Keratinocyte (primary cell): ENCODE data around the gene RGPD3.
"Not testable (repeated sequence)": the region's sequence is repeated elsewhere in the genome, so short reads cannot be mapped to it uniquely, and the experiment has no call there.

Experiments used
- CTCF ChIP-seq, 3 experiments: IDR thresholded peaks in 1 of 3; conservative IDR thresholded peaks in 1 of 3; optimal IDR thresholded peaks in 1 of 3; 2 replicates in 2 of 3; 3 replicates in 1 of 3; pipeline versions ENCODE3 to v1.5.1; 2011; ENCODE audit warnings: low read length in 3 of 3, mild to moderate bottlenecking in 3 of 3, moderate library complexity in 2 of 3, control low read depth in 1 of 3, inconsistent platforms in 1 of 3; ENCODE audit not compliant: insufficient read depth in 2 of 3; ENCODE audit errors: extremely low read depth in 1 of 3
- EZH2 ChIP-seq: IDR thresholded peaks from one replicate; pipeline ENCODE4 v1.6.1; 2012; ENCODE audit warnings: inconsistent platforms, mild to moderate bottlenecking, low read length, moderate library complexity

- TF ChIP-seq CTCF (optimal IDR thresholded peaks at IDR 0.05 in 1 of 3, IDR thresholded peaks at IDR 0.05 in 1 of 3, conservative IDR thresholded peaks at IDR 0.05 in 1 of 3; ENCODE audit: extremely low read depth in 1 of 3, insufficient read depth in 2 of 3, low read length in 3 of 3); EZH2: not testable (repeated sequence)
Observed at GRCh38 chr2:106504192-106504591, 36.0 kb upstream of the RGPD3 start.
